Limb (tissue), 2 donors: ENCODE measurements around the gene GPRC5B.

Source experiments
- DNase-seq, 2 donors: peaks; one replicate each; pipeline ENCODE4 v3.0.0-alpha.2; 2016; ENCODE audit errors: extremely low spot score in 2 of 2

GPRC5B gene

GRCh38 chr16:19898924-19899604 is 14.4 kb upstream of the GPRC5B start:
- DNase-seq = peak in 1 of 2 donors; percentile 43

DNA sequence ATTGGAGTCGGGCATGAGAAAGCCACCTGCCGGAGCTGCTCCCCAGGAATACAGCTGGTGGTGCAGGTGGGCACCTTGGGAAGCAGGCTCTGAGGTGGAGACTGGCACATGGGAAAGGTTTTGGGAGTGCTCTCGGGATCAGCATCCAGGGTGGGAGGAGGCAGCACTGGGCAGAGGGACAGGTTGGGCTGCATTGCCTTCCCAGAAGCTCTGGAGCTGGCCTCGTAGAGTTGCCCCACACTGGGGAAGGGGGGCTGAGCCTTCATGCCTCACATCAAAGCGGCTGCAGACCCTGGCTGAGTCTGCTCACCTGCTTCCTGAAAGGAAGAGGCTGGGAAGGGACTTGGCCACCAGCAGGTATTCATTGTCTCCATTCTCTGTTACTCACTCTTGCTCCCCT is 13.5 kb upstream of the GPRC5B start:
- no peak for DNase-seq

DNA sequence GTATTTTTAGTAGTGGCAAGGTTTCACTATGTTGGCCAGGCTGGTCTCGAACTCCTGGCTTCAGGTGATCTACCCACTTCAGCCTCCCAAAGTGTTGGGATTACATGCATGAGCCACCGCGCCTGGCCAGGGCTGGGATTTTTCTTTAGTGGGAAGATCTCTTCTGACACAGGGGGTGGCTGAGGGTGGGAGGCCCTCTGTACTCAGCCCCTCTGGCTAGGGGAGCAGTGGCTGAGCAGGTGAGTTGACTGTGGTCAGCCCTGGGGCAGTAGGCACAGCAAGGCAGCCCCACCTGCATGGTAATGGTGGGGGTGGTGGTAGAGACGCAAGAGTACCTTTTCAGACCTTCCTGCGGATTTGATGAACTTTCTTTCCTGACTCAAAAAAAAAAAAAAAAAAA is 12.3 kb upstream of the GPRC5B start:
- DNase-seq = no peak

- DNase-seq = no peak
Observed at GRCh38 chr16:19894586-19894985, 9.9 kb upstream of the GPRC5B start.

DNA sequence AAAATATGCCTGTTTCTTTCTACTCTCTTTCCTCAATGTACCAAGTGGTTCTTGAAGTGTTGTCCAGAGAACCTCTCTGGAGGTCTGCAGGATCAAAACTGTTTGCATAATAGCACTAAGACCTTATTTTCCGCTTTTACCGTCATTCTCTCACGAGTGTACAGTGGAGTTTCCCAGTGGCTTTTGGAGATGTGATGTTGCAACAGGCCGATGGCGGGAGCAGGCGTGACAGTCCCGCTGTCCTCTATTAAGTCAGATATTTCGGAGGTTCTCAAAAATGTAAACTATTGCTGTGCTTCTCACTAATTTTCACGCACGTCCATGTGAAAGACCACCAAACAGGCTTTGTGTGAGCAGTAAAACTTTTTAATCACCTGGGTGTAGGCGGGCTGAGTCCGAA is 8.3 kb upstream of the GPRC5B start:
- no peak for DNase-seq

DNA sequence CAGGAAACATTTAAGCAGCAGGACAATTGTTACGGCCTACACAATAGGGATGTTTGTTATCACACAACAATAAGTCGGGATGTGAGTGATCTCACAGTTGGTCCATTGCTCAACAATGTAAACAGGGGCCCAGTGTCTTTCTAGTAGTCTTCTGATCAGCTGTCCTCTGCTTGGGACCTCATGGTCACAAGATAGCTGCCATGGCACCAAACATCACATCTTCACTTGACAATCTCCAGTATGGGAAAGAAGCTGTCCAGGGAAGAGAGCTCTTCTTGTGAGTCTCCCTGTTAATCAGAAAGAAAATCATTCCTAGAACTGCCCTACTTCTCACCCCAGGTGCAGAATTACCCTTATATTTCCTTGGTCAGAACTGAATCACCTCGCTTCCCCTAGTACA is 6.3 kb upstream of the GPRC5B start:
- no peak for DNase-seq

DNA sequence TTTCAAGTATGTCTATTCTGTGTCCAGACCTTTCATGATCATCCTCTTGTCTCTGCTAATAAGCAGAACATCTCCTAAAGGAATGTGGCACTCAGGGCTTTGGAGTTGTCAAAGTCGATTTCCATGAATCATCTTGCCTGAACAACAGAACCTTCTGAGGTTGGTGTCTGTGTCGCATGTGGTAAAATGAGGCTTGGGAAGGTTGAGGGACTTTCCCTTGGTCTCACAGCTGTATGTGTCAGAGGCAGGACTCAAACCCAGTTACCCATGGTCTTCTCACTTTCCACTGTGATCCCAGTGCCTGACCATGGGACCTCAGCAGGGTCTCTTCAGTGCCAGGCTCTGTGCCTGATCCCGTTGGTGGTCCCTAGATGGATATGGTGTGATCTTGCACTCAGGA is 4.2 kb upstream of the GPRC5B start:
- no peak for DNase-seq

DNA sequence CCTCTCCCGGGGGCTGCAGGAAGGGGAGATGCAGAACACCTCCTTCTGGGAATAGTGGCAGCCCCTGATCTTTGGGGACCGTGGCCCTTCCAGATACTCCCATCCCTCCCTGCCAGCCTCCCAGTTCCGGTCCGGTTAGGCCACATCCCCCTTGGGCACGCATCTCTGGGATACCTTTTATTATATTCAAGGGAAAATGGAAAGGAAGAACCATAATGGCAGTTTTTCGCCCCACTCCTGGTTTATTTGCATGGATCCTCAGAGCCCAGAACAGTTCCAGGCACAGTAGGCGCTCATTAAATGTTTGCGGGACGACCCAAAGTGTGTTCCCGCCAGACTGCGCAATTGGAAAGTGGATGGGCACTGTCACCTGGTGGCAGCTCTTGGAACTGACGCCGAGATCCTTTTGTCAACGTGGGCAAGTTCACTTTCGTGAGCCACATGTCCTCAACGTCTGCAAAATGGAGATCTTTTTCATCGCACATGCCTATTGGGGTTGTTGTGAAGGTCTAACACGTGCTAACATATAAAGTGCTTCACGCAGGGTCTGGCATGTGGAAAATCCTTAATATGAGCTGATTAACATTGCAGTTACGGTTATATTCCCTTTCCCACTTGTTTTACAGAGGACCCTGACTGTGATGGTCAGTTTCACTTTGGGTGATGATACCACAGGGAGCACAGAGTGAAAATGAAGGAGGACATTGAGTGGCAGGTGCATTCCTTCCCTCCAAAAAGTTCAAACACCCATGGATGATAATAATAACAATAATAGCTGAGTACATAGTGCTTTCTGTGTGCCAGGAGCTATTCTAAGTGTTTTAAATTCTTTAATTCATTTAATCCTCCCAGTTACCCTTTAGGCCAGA is 1.7 kb upstream of the GPRC5B start:
- DNase-seq = peak; percentile 79 to 90

GRCh38 chr16:19885451-19886072 is 914 bp upstream of the GPRC5B start:
- DNase-seq = peak in 1 of 2 donors; percentile 61

- peak in 1 of 2 donors; percentile 75 for DNase-seq
Observed at GRCh38 chr16:19883966-19884485, 622 bp downstream of the GPRC5B start.

GRCh38 chr16:19883296-19883965 is 1.2 kb downstream of the GPRC5B start:
- no peak for DNase-seq

GRCh38 chr16:19882646-19883045 is 2.0 kb downstream of the GPRC5B start:
- DNase-seq = no peak

- DNase-seq = no peak
Observed at GRCh38 chr16:19882186-19882585, 2.5 kb downstream of the GPRC5B start.

GRCh38 chr16:19881783-19882182 is 2.9 kb downstream of the GPRC5B start:
- no peak for DNase-seq

DNA sequence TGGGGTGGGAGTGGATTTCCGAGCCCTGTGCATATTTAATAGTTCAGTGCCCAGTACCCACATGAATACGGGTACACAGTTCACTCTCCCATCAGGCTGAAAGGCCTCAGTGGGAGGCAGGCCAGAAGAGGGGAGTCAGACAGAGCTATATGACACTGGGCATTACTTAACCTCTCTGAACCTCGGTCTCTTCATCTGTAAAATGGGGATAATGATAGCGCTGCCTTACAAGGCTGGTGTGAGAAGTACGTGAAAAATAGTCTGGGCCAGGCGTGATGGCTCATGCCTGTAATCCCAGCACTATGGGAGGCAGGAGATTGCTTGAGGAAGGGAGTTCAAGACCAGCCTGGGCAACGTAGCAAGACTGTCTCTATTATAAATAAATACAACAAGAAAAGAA is 3.6 kb downstream of the GPRC5B start:
- no peak for DNase-seq

GRCh38 chr16:19879241-19879792 is 5.3 kb downstream of the GPRC5B start:
- peak in 1 of 2 donors; percentile 72 for DNase-seq

DNA sequence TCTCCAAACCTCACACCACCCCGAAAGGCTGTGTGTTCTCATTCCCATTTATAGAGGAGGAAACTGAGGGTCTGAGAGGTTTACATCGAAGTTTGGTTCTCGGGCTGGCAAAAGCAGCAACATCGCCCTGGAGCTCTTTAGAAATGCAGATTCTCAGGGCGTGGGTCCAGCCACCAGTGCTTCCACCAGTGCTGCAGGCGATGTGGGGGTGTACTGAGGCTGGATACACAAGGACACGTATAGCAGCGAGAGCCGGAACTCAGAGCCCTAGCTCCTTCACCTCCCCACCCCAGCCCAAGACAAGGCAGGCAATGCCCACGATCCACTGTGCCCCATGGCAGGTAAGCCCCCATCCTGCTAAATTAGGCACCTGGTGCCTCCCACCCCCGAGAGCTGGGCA is 5.9 kb downstream of the GPRC5B start:
- no peak for DNase-seq

- no peak for DNase-seq
Observed at GRCh38 chr16:19876501-19877059, 8.1 kb downstream of the GPRC5B start.

DNA sequence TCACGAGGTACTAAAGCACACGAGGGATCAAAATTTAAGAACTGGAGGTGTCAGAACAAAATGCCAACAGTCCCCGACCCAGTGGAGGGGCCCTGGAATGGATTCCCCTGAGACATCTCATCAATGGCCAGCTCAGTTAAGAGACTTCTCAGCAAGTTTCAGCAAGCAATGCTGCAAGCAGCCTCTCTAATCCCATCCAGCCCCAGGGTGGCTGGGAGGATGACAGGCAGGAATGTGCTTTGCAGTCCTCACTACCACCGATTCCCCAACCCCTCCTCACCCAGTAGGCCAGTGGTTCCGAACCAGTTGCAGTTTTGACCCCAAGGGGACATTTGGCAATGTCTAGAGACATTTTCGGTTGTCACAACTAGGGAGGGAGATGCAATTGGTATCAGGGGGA is 8.7 kb downstream of the GPRC5B start:
- DNase-seq = no peak

GRCh38 chr16:19874851-19875546 is 9.6 kb downstream of the GPRC5B start:
- no peak for DNase-seq
